Subcutaneous abdominal adipose tissue (tissue), 5 donors: Measurements from ENCODE around the gene CLK3.
"Not testable (repeated sequence)": the region's sequence is repeated elsewhere in the genome, so short reads cannot be mapped to it uniquely, and the experiment has no call there.

Experiments
- H3K27ac ChIP-seq: one replicate; pipeline ENCODE4 v1.7.0; 2013; ENCODE audit warnings: low read depth, mild to moderate bottlenecking, inconsistent platforms, low read length, moderate library complexity
- H3K27me3 ChIP-seq, 5 donors: one replicate each; pipeline ENCODE4 v1.7.0; 2013; ENCODE audit warnings: low read length in 5 of 5, inconsistent platforms in 1 of 5; ENCODE audit not compliant: control insufficient read depth in 5 of 5, insufficient read depth in 4 of 5
- H3K36me3 ChIP-seq, 5 donors: one replicate each; pipeline ENCODE4 v1.7.0; 2013; ENCODE audit warnings: low read length in 5 of 5; ENCODE audit not compliant: control insufficient read depth in 5 of 5, insufficient read depth in 5 of 5
- H3K4me1 ChIP-seq, 5 donors: one replicate each; pipeline ENCODE4 v1.7.0; 2013; ENCODE audit warnings: low read length in 5 of 5, mild to moderate bottlenecking in 3 of 5, moderate library complexity in 1 of 5; ENCODE audit not compliant: control insufficient read depth in 5 of 5, insufficient read depth in 5 of 5
- H3K4me3 ChIP-seq, 5 donors: one replicate each; pipeline ENCODE4 v1.7.0; 2013; ENCODE audit warnings: low read length in 5 of 5, low read depth in 1 of 5
- H3K9ac ChIP-seq, 5 donors: one replicate each; pipeline ENCODE4 v1.7.0; 2013; ENCODE audit warnings: low read length in 5 of 5, mild to moderate bottlenecking in 4 of 5, moderate library complexity in 3 of 5
- H3K9me3 ChIP-seq, 5 donors: one replicate each; pipeline ENCODE4 v1.7.0; 2013; ENCODE audit warnings: low read length in 5 of 5; ENCODE audit not compliant: control insufficient read depth in 5 of 5
- donor health status: healthy.
- donor health status: healthy.
- donor health status: healthy.
- donor health status: healthy.
- donor health status: healthy.

CLK3 gene

DNA sequence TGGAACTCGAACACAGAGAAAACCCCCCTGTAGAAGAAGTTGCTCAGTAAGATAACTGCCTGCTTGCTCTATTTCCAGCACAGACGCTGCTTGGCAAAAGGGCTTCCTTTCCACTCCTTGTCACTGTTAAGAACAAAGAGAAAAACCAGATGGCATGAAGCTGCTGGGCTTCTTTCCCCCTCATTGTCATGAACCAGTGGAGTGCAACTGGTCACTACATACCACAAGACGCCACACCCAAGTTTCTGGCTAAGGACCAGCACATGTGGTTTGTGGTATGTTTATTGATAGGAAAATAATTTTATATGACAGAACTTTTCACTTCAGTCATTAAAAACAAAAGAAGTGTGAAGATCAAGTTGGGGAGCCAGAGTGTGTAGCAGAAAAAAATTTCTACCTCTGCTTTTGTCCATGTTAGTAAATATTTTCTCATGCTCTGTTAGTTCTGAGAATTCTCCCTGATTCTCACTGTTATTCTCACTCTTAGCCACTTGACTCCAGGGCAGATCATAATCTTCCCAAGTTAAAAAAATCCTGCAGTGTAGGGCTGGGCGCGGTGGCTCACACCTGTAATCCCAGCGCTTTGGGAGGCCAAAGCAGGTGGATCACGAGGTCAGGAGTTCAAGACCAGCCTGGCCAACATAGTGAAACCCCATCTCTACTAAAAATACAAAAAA is 37.9 kb downstream of the CLK3 start:
- Histone ChIP-seq H3K4me1 (peaks cover 12 to 63% (median 27%) of the 10 kb centered on the region in 5 donors), H3K36me3 (peaks cover 0 to 9% (median 0%) of the 10 kb centered on the region in 5 donors), H3K9me3 (no peaks in the 10 kb centered on the region), H3K9ac (no peak overlapping the region), H3K27ac (no peak overlapping the region), H3K4me3 (no peak overlapping the region), H3K27me3 (no peaks in the 10 kb centered on the region)

GRCh38 chr15:74655424-74655823 is 39.8 kb downstream of the CLK3 start:
- Histone ChIP-seq H3K9ac (no peak overlapping the region), H3K36me3 (peaks cover 0 to 9% (median 0%) of the 10 kb centered on the region in 5 donors), H3K9me3 (no peaks in the 10 kb centered on the region), H3K27ac (no peak overlapping the region), H3K27me3 (no peaks in the 10 kb centered on the region), H3K4me1 (peaks cover 10 to 56% (median 27%) of the 10 kb centered on the region in 5 donors), H3K4me3 (no peak overlapping the region)

DNA sequence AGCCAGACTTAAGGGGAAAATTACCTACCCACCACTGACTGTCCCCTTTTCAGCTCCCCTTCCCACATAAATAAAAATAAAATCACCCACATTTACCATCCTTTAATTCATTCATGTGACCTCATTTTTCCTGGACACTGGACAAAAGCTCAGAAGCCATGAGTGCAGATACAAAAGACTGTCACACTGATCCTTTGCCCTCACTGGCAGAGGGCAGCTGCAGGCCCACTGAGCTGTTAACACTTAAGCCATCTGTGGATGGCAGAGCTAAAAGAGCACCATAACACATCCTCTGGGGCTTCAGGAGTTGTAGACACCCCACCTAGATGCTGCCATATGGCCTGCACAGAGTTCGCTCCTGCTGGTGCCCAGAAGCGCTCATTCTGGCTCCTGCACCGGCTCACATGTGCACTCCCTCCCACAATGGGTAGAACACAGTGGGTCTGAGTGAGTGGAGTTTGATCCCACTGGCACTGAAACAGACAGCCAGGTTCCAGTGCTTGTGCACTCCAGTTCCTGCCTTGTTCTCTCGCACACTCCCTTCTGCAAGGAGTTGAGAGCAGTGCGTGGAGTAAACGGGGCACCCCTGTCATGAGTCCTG is 41.4 kb downstream of the CLK3 start:
- Histone ChIP-seq H3K4me3 (no peak overlapping the region), H3K9ac (no peak overlapping the region), H3K4me1 (peaks cover 7 to 42% (median 24%) of the 10 kb centered on the region in 5 donors), H3K9me3 (no peaks in the 10 kb centered on the region), H3K36me3 (peaks cover 0 to 9% (median 0%) of the 10 kb centered on the region in 5 donors), H3K27ac (no peak overlapping the region), H3K27me3 (no peaks in the 10 kb centered on the region)

- peak overlapping the region in 1 of 5 donors; percentile 15 for H3K9ac ChIP-seq
- no peak overlapping the region for H3K4me3 ChIP-seq
- H3K9me3 ChIP-seq = no peaks in the 10 kb centered on the region
- no peaks in the 10 kb centered on the region for H3K27me3 ChIP-seq
- peaks cover 0 to 9% (median 0%) of the 10 kb centered on the region in 5 donors for H3K36me3 ChIP-seq
- H3K4me1 ChIP-seq = peaks cover 7 to 43% (median 27%) of the 10 kb centered on the region in 5 donors
- H3K27ac ChIP-seq = no peak overlapping the region
Measured at GRCh38 chr15:74657846-74658245, 42.2 kb downstream of the CLK3 start.

DNA sequence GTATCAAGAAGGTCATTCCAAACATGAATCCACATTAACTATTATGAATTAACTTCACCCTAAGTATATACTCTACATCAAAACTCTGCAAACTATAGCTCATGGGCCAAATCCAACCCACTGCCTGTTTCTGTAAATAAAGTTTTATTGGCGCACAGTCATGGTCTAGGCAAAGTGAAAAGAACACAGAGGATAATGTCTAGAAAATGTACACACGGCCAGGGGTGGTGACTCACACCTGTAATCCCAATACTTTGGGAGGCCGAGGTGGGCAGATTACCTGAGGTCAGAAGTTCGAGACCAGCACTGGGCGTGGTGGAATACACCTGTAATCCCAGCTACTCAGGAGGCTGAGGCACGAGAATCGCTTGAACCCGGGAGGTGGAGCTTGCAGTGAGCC is 45.6 kb downstream of the CLK3 start:
- not testable (repeated sequence) for H3K36me3 ChIP-seq, H3K27me3 ChIP-seq, H3K9me3 ChIP-seq, H3K9ac ChIP-seq, H3K4me3 ChIP-seq, H3K27ac ChIP-seq
- H3K4me1 ChIP-seq = peaks cover 14 to 32% (median 28%) of the 10 kb centered on the region in 5 donors

GRCh38 chr15:74662064-74662860 is 46.6 kb downstream of the CLK3 start:
- H3K36me3 ChIP-seq = peaks cover 0 to 5% (median 0%) of the 10 kb centered on the region in 5 donors
- peak overlapping the region; percentile 16 for H3K27ac ChIP-seq
- H3K4me3 ChIP-seq = no peak overlapping the region
- peak overlapping the region in 1 of 5 donors; percentile 15 for H3K9ac ChIP-seq
- H3K4me1 ChIP-seq = peaks cover 11 to 25% (median 21%) of the 10 kb centered on the region in 5 donors
- no peaks in the 10 kb centered on the region for H3K9me3 ChIP-seq
- H3K27me3 ChIP-seq = no peaks in the 10 kb centered on the region

DNA sequence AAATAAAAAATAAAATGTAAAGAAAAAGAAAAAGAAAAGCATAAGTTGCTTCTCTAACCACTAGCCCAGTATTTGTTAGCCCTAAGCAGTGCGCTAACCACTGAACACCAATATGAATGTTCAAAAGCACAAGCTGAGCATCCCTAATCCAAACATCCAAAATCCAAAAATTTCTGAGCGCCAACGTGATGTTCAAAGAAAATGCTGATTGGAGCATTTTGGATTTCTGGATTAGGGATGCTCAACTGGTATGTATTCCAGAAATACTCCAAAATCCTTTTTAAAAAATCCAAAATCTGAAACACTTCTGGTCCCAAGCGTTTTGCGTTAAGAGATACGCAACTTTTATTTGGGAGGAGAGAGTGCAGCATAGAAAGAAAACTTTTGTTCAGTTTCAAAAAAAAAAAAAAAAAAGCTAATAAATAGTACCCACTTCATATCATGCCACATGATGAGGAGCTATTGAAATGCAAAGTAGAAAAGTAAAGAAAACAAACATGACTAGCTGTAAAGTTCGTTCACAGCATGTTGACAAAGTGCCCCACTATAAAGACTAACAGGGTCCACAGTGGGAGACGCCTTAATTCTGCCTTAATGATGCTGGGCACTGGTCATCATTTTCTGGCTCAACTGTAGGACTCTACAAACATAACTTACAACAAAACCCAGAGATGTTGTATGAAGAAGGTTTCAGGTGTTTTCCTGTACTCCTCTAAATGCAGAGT is 47.8 kb downstream of the CLK3 start:
- Histone ChIP-seq H3K9me3 (no peaks in the 10 kb centered on the region), H3K9ac (peak overlapping the region in 2 of 5 donors; percentile 12 to 20), H3K27me3 (no peaks in the 10 kb centered on the region), H3K36me3 (peaks cover 0 to 14% (median 0%) of the 10 kb centered on the region in 5 donors), H3K27ac (peak overlapping the region; percentile 13), H3K4me3 (no peak overlapping the region), H3K4me1 (peaks cover 11 to 24% (median 21%) of the 10 kb centered on the region in 5 donors)

- Histone ChIP-seq H3K4me3 (no peak overlapping the region), H3K9ac (peak overlapping the region in 2 of 5 donors; percentile 7 to 12), H3K36me3 (peaks cover 0 to 14% (median 0%) of the 10 kb centered on the region in 5 donors), H3K9me3 (no peaks in the 10 kb centered on the region), H3K27ac (peak overlapping the region; percentile 58), H3K4me1 (peaks cover 11 to 24% (median 21%) of the 10 kb centered on the region in 5 donors), H3K27me3 (no peaks in the 10 kb centered on the region)
Measured at GRCh38 chr15:74664028-74664616, 48.5 kb downstream of the CLK3 start.

DNA sequence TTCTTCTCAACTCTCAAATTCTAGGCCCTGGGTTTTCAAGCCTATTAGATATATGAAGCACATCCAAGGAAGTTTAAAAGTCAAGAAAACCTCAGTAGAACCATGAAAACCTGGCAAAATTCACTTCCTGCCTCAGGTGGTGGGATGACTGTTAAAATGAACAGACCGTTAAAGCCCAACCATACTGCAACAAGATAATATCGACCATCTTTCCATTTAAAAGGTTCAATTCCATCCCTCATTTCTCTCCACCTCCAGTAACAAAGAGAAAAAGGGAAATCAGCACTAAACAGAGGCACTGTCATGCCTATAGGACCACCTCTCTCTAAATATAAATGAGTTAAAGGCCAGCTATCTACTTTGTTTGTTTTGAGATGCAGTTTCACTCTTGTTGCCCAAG is 49.0 kb downstream of the CLK3 start:
- Histone ChIP-seq H3K36me3 (peaks cover 0 to 14% (median 0%) of the 10 kb centered on the region in 5 donors), H3K4me1 (peaks cover 11 to 24% (median 21%) of the 10 kb centered on the region in 5 donors), H3K9me3 (no peaks in the 10 kb centered on the region), H3K9ac (peak overlapping the region in 3 of 5 donors; percentile 1 to 25 (median 7)), H3K27me3 (no peaks in the 10 kb centered on the region), H3K27ac (peak overlapping the region; percentile 58), H3K4me3 (no peak overlapping the region)
